GM12892 (cell line): ENCODE data around the gene GMEB1.

Experiments used
- POLR2A ChIP-seq: IDR thresholded peaks from 2 replicates; pipeline ENCODE4 v1.6.1; 2011; ENCODE audit warnings: low read depth, low read length, control low read depth
- TAF1 ChIP-seq: IDR thresholded peaks from 2 replicates; pipeline ENCODE4 v1.6.1; 2011; ENCODE audit warnings: low read depth, mild to moderate bottlenecking, control low read depth, low read length, borderline replicate concordance

DNA sequence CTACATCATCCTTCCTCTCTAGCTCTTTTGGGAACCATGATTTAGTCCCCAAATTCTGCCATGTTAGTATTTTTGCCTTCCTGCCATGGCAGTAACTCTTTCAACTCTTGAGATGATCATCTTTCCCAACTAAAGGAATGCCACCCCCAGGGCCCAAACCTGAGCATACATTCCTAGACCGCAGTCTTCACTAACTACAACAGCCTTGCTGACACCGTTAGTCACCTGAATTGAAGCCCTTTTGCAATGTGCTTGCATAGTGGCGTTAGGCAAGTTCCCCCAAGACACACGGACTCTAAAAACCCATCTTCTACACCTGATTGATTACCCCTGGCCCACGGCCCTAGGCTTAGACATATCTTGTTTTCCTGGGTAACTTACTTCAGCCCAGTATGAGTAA lies 51.8 kb downstream of the GMEB1 start:
- TF ChIP-seq TAF1: no peak
- TF ChIP-seq POLR2A: no peak
